RCC 7860 (cell line): ENCODE data around the gene DCHS1.

Source experiments
- DNase-seq: peaks from one replicate; pipeline ENCODE4 v3.0.0-alpha.2; 2015; ENCODE audit warnings: low spot score
- FAIRE-seq: peaks from 2 replicates; lab custom pipeline; 2012; peaks lifted over from hg19 to GRCh38; lab: Jason Lieb, UNC

The DCHS1 gene

DNA sequence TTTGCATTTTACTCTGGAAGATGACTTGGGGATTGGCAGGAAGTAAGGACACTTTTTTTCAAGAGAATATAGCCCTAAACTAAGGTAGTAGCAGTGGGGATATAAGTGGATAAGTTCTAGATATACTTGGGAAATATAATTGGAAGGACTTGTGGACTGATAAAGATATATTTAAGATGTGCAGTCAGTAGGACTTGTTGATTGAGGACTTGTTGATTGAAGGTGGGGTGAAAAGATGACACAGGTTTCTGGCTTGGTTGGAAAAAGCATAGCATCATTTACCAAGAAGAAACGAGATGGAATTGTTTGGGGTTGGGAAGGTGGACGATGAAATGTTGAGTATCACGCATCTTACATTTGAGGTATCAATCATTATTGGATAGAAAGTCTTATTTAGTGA, 42.1 kb downstream of the DCHS1 start:
- FAIRE-seq (no peak), DNase-seq (no peak)

- FAIRE-seq (no peak), DNase-seq (peak; percentile 86)
Observed at GRCh38 chr11:6612213-6613041, 43.2 kb downstream of the DCHS1 start, which contains the start of gene TAF10. Gene TAF10, minus strand, starts transcription at chr11:6612216. Its CDS starts 27 bp downstream, at chr11:6612189.

- no peak for DNase-seq
- FAIRE-seq: no peak
Observed at GRCh38 chr11:6611963-6612212, 43.7 kb downstream of the DCHS1 start.

- DNase-seq (no peak), FAIRE-seq (no peak)
Observed at GRCh38 chr11:6611092-6611962, 44.3 kb downstream of the DCHS1 start.

GRCh38 chr11:6610591-6610990, 45.0 kb downstream of the DCHS1 start:
- DNase-seq: no peak
- FAIRE-seq: no peak

GRCh38 chr11:6609502-6610015, 46.0 kb downstream of the DCHS1 start:
- DNase-seq (no peak), FAIRE-seq (no peak)

GRCh38 chr11:6608726-6609501, 46.7 kb downstream of the DCHS1 start:
- DNase-seq: no peak
- no peak for FAIRE-seq

GRCh38 chr11:6608011-6608410, 47.6 kb downstream of the DCHS1 start:
- DNase-seq: no peak
- no peak for FAIRE-seq

DNA sequence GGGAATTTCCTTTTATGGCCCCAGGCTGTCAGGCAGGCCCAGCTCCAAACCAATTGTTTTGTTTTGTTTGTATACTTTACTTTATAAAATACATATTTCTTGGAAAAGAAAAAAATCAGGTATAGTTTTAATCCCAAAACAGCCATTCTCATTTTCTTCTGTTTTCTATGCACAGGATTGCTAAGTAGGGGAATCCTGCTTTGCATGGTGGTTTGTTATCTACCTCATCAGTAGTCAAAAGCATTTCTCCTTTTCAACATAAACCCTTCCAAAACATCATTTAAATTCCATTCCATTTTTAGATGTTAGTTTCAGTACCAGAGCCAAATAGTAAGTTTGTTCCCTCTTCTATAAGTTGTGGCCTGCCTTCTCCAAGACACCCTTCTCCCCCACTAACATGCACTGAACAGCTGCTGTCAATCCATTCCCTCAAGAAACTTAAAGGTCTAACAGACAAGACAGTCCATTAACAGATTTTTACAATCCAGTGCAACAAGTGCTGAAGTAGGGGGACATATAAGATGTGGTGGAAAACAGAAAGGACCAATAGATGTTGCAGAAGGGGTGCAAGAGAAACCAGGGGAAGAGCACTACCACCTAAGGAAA, 48.3 kb downstream of the DCHS1 start:
- FAIRE-seq (no peak), DNase-seq (no peak)

- FAIRE-seq: peak; percentile 85
- DNase-seq: peak; percentile 90
Observed at GRCh38 chr11:6606471-6607189, 49.0 kb downstream of the DCHS1 start.

- no peak for FAIRE-seq
Observed at GRCh38 chr11:6604790-6605189, 50.8 kb downstream of the DCHS1 start.

GRCh38 chr11:6604081-6604626, 51.5 kb downstream of the DCHS1 start:
- no peak for FAIRE-seq
- peak; percentile 27 for DNase-seq

More at GRCh38 chr11:6604790-6605189, 50.8 kb downstream of the DCHS1 start:
- no peak for DNase-seq

GRCh38 chr11:6603287-6604080, 52.1 kb downstream of the DCHS1 start, which contains the start of the genes ILK and RRP8:
Gene ILK, plus strand, starts transcription at chr11:6603774. Its CDS starts 498 bp downstream, at chr11:6604272.
Gene RRP8, minus strand, starts transcription at chr11:6603616. Its CDS starts 114 bp downstream, at chr11:6603502.
- peak; percentile 66 for DNase-seq
- FAIRE-seq: no peak

GRCh38 chr11:6602096-6602940, 53.3 kb downstream of the DCHS1 start:
- FAIRE-seq (no peak), DNase-seq (no peak)

- FAIRE-seq: no peak
- no peak for DNase-seq
Observed at GRCh38 chr11:6601041-6601461, 54.6 kb downstream of the DCHS1 start.

DNA sequence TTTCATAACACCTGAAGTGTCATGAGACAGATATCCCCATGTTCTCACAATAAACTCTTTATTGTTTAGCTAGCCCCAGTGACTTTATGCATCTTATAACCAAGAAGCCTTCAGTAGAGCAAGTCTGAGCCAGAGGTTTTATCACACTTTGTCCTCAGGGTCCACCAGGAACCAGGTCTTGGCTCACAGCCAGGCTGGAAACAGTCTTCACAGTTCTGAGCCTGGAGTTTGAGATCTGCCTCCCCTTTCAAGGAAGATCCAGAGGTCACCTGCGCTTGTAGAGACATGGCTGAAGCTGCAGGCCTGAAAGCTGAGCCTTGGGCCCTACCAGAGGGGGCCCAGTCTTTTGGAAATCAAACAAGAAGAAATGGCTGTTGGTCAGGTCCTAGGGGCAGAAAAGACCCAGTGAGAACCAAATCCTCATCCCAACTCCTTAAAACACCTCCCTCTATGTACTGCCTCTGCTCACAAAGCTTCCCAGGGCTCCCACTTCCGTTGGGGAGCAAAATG, 55.7 kb downstream of the DCHS1 start:
- no peak for DNase-seq

DNA sequence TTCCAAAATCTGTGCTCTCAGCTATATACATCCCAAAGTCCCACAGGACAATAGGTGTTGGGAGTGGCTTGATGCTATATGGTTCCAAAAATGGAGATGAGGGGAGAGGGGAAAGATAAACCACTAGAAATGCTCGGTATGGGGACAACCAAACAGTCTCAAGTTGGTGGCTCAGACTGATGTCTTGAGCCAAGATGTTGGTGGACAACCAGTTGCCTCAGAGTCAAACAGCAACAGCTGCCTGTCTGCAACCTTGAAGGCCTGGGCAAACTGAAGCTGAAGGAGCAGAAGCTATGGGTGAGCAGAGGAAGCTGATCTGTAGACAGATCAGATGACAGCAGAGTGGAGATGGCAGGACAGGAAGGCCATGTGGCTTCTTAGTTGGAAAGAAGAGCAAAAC, 56.2 kb downstream of the DCHS1 start:
- FAIRE-seq (no peak), DNase-seq (no peak)

More for the DNA sequence above, 55.7 kb downstream of the DCHS1 start:
- FAIRE-seq: no peak
